Panc1 (cell line): ENCODE measurements around the gene POC5.

ENCODE experiments used
- POLR2AphosphoS5 ChIP-seq: IDR thresholded peaks from 2 replicates; pipeline ENCODE4 v1.6.1; 2012; ENCODE audit warnings: mild to moderate bottlenecking, low read depth, low read length, moderate library complexity
- SIN3A ChIP-seq: IDR thresholded peaks from 2 replicates; pipeline ENCODE4 v1.6.1; 2012; ENCODE audit warnings: low read depth, mild to moderate bottlenecking, low read length, moderate library complexity, borderline replicate concordance; ENCODE audit not compliant: insufficient read depth
- TCF7L2 ChIP-seq: IDR thresholded peaks from 2 replicates; pipeline ENCODE4 v1.6.1; 2011; ENCODE audit warnings: mild to moderate bottlenecking, low read depth, low read length, inconsistent platforms
- TF ChIP-seq, protein P1 (sequence below): fragments of 450-650 bp; IDR thresholded peaks from 2 replicates; pipeline ENCODE4 v1.5.1; 2017; ENCODE audit warnings: mild to moderate bottlenecking

DNA sequence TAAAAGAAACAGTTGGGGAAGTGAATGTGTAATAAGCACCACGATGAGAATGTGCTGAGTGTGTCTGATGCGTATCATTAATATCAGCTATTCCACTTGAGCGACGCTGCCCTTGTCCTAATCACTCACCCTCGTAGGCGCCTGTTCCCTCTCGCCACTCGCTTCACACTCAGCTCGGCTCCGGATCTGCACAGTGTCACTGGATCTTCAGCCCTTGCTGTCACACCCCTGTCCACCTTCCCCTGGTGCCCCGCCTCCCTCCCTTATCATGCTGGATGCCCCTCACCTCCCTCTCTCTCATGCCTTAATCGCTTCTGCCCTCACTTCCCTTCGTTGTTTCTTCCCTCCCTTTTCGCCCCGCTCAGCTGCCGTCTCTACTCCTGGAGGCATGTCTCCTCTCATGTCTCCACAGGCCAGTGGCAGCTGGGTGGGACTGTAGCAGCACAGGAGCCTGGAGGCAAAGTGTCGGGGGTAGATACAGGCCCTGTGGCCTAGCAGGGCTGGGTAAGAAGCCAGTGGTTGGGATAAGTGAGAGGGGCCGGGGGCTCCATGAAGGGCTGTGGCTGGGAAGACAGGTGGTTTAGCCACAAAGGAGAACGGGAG is 62.4 kb downstream of the POC5 start:
- no peak for TF ChIP-seq POLR2AphosphoS5
- TF ChIP-seq, protein P1, sequence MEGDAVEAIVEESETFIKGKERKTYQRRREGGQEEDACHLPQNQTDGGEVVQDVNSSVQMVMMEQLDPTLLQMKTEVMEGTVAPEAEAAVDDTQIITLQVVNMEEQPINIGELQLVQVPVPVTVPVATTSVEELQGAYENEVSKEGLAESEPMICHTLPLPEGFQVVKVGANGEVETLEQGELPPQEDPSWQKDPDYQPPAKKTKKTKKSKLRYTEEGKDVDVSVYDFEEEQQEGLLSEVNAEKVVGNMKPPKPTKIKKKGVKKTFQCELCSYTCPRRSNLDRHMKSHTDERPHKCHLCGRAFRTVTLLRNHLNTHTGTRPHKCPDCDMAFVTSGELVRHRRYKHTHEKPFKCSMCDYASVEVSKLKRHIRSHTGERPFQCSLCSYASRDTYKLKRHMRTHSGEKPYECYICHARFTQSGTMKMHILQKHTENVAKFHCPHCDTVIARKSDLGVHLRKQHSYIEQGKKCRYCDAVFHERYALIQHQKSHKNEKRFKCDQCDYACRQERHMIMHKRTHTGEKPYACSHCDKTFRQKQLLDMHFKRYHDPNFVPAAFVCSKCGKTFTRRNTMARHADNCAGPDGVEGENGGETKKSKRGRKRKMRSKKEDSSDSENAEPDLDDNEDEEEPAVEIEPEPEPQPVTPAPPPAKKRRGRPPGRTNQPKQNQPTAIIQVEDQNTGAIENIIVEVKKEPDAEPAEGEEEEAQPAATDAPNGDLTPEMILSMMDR = no peak
- TF ChIP-seq SIN3A = no peak
- no peak for TF ChIP-seq TCF7L2
